Fibroblast of upper back skin (primary cell): ENCODE data around the gene SPHKAP.
A peak's percentile ranks its signal among the peaks of the same experiment; 100 is the strongest.
"Not testable (repeated sequence)": the region's sequence is repeated elsewhere in the genome, so short reads cannot be mapped to it uniquely, and the experiment has no call there.

ENCODE experiments used
- DNase-seq: peaks from one replicate; pipeline ENCODE4 v3.0.0-alpha.2; 2013

The SPHKAP gene, protein sequence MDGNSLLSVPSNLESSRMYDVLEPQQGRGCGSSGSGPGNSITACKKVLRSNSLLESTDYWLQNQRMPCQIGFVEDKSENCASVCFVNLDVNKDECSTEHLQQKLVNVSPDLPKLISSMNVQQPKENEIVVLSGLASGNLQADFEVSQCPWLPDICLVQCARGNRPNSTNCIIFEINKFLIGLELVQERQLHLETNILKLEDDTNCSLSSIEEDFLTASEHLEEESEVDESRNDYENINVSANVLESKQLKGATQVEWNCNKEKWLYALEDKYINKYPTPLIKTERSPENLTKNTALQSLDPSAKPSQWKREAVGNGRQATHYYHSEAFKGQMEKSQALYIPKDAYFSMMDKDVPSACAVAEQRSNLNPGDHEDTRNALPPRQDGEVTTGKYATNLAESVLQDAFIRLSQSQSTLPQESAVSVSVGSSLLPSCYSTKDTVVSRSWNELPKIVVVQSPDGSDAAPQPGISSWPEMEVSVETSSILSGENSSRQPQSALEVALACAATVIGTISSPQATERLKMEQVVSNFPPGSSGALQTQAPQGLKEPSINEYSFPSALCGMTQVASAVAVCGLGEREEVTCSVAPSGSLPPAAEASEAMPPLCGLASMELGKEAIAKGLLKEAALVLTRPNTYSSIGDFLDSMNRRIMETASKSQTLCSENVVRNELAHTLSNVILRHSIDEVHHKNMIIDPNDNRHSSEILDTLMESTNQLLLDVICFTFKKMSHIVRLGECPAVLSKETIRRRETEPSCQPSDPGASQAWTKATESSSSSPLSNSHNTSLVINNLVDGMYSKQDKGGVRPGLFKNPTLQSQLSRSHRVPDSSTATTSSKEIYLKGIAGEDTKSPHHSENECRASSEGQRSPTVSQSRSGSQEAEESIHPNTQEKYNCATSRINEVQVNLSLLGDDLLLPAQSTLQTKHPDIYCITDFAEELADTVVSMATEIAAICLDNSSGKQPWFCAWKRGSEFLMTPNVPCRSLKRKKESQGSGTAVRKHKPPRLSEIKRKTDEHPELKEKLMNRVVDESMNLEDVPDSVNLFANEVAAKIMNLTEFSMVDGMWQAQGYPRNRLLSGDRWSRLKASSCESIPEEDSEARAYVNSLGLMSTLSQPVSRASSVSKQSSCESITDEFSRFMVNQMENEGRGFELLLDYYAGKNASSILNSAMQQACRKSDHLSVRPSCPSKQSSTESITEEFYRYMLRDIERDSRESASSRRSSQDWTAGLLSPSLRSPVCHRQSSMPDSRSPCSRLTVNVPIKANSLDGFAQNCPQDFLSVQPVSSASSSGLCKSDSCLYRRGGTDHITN (N-terminal part only)

DNA sequence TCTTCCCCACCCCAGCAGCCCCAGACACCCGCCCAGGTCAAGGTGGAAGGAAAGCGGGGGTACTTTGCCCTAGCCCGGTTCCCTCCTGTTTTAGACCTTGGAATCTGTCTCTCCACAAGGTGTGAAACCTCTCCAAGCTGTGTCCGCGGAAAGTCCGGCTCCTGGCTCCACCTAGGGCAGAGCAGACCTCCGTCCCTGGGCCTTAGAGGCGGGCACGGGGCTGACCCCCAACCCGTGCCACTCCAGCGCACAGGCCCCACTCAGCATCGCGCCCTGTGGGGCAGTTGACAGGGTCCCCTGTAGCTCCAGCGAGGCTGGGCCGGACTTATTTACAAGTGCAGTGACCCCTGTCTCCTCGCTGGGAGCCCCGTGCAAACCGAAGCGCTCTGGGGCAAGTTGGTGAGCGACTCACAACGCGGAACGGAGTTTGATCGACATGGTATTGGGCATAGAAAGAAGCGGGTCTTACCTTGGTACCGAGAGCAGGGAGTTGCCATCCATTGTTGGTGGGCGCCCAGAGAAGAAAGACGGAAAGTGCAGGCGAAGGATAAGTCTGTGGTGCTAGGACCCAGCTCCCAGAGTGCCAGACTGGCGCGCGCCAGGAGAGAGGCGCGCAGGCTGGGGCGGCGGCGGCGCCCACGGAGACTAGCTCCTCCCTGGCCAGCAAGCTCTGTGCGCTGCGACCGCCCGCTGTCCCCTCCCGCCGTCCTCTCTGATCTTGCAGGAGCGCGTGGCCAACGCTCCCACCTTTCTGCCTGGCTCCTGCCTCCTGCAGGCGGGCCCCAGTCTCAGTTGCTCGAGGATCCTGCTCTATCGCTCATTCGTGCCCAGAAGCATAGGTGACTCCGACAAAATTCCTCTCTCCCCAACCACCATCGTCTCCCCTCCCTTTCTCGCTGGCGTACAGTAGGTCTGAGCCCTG, at the start of gene SPHKAP:
Gene SPHKAP (minus strand): TSS at position 590 of the 922 bp plus-strand sequence. CDS start 89 bp downstream, at position 501.
- no peak for DNase-seq

DNA sequence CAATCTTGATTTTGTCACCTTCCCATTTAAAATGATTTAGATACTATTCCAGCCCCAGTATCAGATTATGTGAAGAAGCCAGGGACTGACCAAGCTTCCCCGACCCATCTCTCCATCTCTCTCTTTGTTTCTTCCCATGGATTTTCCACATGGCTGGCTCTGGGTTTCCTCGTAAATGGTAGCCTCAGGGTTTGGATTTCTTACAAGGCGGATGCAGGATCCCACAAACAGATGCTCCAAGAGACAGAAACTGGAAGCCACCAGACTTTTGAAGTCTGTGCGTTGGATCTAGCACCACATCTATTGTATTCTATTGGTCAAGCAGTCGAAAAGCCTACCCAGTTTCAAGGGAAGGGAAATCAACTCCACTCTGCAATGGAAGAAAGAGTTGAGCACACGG, 46.0 kb upstream of the SPHKAP start:
- DNase-seq = no peak

DNA sequence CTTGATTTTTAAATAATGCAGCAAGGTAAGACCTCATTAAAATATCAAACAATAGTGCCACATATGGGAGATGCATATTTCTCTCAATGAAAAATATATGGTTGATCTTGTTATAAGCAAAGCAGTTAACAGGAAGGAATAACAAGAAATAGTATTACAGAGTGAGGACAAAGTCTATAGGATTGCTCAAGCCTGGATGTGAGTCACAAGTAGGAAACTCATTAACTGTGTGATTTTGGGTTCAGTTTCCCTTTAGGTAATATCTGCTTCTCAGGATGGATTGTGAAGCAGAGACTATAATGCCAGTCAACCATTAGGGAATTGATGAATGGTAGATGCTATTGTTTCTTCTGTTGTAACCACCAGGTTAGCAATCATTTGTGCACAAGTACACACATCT, 42.9 kb upstream of the SPHKAP start:
- no peak for DNase-seq

DNA sequence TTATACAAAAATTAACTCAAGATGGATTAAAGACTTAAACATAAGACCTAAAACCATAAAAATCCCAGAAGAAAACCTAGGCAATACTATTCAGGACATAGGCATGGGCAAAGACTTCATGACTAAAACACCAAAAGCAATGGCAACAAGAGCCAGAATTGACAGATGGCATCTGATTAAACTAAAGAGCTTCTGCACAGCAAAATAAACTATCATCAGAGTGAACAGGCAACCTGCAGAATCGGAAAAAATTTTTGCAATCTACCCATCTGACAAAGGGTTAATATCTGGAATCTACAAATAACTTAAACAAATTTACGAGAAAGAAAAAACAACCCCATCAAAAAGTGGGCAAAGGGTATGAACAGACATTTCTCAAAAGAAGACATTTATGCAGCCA, 37.1 kb upstream of the SPHKAP start:
- not testable (repeated sequence) for DNase-seq

DNA sequence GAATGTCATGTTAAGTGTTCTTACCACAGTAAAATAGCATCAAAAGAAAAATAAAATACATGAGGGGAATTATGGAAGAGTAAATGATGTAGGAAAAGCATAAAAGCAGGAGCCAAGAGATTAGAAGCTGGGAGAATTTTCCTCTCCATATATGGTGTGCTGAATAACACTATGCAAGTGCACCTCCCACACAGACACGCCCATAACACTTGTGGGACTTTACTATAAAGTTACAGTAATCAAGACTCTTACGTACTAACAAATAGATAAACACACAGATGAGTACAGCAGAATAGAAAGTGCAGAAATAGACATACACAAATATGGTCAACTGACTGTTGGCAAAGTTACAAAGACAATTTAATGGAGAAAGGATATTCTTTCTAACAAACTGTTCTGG, 16.0 kb upstream of the SPHKAP start:
- no peak for DNase-seq

DNA sequence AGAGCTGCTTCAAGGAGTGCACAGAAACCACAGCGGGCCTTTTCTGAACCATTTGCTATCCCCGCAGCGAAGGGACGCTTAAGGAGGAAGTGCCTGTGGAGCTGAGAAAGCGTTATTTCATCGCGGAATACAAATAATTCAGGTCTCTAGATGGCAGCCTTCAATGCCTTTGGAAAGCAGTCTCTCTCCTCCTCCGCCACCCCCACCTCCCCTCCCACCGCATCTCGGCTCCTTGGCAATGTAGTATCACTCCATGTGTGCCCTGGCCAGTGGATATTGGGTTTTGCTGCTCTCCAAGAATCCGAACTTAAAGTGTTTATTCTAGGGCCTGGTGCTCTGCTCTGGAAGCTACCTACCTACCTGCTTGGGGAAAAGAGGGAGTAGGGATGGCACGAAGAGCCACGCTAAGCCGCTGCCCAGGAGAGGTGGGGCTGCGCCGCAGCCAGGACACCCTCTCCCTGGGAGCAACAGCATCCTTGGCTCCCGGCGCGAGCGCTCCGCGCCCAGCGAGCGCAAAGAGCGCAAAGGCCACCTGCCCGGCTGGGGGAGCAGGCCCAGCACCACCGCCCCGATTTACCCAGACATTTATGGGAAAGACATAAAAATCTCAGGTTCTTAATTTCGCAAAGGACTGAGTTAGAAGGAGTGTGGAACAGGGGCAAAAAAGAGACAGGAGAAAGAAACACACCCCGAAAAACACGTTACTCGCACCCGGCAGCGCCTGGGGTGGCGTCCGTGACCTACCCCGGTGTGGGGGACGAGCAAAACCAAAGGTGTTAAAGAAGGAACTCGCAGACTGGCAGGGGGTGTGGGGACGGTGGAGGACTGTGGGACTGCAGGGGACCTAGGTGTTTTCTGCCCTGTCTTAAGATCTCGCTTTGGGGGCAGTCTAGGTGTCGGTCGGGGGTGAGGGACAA, 1.0 kb downstream of the SPHKAP start:
- DNase-seq = no peak

DNA sequence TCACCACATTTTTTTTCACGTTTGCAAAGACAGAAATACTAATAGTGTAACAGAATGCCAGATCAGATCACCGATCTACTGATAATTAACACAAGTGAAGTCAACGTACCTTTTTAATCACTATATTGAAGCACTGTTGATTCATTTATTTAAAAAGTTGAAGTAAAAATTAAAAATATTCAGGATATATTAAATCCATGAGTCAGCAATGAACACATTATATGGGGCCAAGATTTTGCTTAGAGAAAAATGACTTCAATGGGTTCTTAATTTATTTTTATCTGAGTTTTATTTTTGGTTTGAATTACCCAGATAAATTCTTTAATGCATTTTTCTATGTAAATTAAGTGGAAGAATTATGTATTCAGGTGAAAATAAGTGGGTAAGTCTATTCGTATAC, 14.2 kb downstream of the SPHKAP start:
- DNase-seq = no peak

DNA sequence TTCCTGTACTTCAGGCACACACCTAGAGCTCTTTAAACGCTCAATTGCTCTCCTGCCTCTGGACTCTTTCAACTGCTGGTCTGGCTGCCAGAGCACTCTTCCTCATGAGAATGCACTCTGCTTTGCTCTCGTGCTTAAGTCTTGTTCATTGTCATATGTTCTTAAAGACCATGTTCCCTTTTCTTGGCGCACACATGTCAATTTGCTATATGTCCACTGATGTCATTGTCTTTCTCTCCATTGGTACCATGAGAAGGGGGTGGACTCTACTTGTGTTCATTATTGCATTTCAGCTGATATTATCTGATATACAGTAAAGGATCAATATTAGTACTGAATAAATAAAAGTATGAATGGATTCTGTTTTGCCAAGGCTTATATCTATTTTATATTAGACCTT, 16.8 kb downstream of the SPHKAP start:
- DNase-seq = no peak

DNA sequence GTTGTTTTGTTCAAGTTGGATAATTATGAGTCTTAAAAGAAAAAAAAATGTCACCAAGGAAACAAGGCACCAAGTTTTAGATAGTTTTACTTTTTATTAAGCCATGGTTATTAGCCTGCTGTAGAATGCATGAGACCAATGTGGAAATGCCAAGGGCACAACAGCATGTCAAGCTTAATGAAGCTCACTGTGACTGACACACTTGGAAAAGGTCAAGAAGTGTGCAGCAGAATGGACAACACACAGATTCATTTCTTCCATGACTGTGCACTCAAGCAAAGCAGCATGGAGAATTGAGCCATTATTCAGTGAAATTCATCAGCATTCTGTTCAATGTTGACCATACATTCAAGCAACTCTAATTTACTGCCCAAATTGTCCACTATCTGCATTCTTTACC, 23.6 kb downstream of the SPHKAP start:
- DNase-seq = no peak

DNA sequence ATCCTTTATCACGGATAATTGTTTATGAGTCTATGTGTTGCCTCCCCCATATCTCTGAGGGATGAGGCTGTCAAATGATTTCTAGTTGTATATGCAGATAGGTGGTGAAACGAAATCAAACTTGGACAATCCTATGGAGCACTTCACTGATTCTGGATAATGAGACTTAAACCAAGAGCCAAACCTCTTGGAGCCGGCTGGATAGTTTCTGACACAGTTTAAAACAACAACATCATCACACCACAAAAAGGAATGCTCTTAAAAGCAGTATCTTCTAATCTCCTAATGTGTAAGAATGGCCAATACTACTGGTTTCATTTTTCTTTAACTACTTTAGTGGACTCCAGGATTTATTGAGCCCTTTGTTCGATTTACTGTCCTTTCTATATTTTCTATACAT, 36.5 kb downstream of the SPHKAP start:
- DNase-seq = no peak

DNA sequence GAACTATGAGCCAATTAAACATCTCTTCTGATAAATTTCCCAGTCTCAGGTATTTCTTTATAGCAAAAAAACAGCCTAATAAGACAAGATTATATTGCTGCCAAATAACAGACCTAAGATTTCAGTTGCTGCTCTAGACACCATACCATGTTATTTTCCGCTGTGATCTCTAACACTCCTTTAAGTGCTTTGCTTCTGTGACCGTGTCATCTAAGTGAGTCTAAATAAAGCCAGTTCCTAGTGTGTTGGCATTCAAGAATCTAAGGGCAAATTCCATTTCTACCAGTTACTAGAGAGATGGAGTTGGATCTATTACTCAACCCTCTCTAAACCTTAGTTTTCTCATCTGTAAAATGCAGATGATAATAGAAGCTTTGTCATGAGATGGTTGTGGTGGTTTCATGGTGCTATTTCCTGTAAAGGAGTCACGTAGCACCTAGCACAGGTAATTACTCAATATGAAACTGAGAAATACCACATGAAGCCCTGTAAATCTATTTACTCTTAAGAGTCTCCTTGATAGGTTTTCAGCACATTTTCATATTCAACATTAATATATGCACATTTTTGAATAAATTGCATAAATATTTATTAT, 40.5 kb downstream of the SPHKAP start:
- no peak for DNase-seq

DNA sequence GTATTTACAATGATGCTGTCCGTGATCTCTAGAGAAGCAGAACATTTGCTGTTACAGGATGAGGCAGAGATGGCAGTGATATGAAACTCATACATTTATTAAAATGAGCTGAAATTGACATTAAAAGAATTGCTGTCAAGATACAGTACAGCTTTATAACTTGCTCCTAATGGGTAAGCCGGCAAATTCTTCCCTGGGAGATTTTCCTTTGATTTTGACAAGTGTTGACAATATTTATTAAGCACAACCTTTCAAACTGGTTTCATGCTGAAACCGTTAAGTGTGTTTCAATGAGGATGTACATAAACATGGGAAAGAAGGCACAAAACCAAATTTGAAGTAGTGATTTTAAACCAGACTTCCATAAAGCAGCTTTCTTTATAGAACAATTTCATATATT, 45.5 kb downstream of the SPHKAP start:
- no peak for DNase-seq

DNA sequence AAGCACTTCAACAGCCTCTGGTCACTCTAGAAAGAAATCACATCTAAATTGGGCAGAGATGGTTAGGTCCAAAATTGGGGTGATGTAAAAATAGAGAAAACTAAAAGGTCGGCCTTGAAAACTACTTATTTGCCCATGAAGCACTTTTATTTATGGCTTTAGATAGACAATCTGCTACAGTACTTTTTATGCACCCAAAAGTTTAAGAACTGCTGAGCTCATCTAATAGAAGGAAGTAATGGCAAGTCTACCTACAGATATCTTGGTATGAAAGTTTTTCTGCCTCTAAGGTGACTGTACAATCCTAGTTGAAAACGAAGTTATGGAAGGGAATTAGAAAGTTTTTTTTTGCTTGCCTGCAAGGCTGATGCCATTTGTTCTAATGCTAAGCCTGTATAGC, 46.2 kb downstream of the SPHKAP start:
- DNase-seq = no peak

DNA sequence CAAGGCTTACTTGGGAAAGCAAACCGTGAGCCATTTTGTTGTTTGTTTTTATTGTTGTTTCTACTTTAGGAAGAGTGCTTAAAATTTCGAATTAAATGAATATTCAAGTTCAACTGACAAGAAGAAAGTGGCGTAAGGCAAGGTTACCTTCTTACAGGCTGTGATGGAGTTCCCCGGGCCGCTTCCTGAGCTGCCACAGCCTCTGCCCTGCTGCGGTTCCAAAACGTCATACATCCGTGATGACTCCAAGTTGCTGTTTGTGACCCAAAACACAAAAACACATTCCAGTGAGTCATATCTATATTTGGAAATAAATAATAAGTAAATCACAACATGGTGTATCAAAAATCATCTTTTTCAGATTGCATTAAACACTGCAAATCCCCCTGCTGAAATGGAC, 49.7 kb downstream of the SPHKAP start:
- DNase-seq = no peak

DNA sequence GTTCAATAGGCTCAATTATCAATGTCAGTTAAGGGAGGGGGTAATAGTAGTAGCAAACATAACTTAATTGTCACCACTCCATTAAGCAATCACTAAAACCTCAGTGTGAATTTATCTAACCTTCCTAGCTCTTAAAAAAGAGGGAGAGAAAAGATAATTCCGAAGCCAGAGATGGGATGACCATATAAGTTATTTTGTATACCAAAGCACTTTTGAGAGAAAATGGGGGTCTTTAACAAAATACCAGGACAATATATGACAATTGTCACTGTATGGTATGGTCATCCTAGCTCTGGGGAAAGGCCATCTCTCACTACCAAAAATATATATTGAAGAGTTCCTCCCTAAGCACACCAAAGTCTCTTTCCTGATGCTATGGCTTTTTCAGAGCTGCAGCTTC, 55.1 kb downstream of the SPHKAP start:
- DNase-seq = no peak

DNA sequence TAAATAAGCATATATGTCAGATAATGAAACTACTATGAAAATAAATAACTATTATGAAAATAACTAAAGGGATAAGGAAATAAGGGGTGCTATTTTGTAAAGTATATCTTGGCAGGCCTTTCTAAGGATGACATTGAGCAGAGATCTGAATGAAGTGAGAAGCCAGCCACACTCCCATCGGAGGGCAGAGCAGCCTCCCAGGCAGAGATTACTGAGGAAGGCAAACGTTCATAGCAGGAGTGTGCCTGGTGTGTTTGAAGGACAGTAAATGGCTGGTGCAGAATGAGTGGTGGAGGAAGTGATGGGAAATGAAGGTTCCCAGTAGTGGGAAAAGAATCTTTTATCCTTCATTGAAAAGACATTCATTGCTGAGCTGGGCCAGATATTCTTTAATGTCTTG, 62.5 kb downstream of the SPHKAP start:
- no peak for DNase-seq

DNA sequence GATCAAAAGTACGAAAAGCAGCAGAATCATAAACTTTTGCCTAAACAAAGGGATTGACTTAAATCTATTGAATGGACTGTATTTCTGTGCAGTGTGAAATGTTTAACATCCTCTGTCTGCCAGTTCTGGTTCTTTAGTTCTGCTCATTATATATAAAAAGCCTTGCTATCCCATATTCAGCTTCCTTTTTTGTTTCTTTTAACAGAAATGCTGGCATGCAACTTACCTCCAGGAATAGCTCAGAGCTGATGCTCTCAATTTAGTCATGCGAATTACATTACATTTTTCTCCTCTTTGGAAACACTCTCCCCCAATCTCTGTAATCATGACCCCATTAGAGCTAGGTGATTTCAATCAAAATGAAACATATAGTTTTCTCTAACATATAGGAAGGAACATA, 73.6 kb downstream of the SPHKAP start:
- no peak for DNase-seq

DNA sequence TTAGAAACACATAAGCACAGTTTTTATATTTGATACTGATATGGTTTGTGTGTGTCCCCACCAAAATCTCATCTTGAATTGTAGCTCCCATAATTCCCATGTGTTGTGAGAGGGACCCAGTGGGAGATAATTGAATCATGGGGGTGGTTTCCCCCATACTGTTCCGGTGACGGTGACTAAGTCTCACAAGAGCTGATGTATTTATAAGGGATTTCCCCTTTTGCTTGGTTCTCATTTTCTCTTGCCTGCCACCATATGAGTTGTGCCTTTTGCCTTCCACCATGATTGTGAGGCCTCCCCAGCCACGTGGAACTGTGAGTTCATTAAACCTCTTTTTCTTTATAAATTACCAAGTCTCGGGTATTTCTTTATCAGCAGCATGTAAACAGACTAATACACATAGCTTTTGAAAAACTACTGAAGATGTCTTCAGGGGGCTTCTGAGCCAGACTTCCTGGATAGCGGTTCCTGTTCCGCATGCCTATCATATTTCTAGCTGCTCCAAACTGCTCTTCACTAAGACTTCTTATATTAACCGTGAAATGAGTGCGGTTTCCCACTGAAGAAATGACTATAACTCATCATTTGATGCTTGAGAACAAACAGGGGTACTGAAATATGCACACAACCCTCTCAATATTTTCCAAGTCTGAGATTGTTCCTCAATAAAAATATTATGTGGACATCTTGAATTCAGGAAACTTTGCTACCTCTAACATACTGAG, 75.8 kb downstream of the SPHKAP start:
- DNase-seq = peak; percentile 30

DNA sequence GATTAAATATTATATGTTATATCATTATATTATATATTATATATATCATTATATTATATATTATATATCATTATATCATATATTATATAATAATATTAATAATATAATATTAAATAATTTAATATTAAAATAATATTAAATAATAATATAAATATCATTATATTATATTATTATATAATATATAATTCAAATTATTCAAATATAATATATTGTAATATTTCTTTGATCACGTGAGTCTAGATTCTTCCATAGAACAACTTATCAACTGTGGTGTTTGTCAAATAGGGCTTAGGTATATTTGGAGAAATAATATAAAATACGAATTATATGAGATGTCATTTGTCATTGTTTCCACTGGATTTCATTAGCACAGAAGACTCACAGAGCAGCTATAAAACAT, 77.3 kb downstream of the SPHKAP start:
- DNase-seq = no peak

DNA sequence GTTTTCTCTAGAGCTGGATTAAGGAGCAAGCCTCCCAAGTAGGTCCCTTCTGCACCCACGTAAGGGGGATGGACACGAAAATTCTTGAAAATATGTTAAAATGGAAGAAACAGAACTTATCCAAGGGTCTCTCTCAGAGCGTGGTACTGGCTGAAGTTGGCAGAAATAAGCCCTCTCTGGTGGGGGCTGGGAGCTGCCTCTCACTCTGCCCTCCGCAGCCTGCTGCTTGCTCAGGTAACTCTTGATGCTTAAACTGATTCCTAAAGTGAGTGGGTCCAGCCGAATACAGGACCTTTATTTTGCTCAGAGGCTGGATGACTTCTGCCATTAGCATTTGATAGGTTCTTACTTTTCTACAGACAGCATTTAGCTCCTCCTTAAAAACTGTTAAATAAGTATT, 78.1 kb downstream of the SPHKAP start:
- no peak for DNase-seq
